Prostate gland (tissue), 2 donors: ENCODE data around the gene OSBPL3. TPM values are rescaled to one million over a fixed set of nuclear protein-coding genes. Genes with fewer than 3 reads are reported as not detected.

Experiments used
- DNase-seq: peaks from one replicate; pipeline ENCODE4 v3.0.0-alpha.2; 2019; ENCODE audit warnings: low spot score
- H3K27ac ChIP-seq, 2 donors: fragments of 200-600 bp; sonication (generic); 2 replicates each; pipeline ENCODE4 v1.5.1; 2017 to 2019
- H3K27me3 ChIP-seq: fragments of 200-600 bp; sonication (generic); replicated peaks from 2 replicates; pipeline ENCODE4 v1.5.1; 2019; ENCODE audit not compliant: insufficient read depth
- H3K36me3 ChIP-seq, 2 donors: fragments of 200-600 bp; sonication (generic); 1 replicate in 1 of 2; 2 replicates in 1 of 2; pipeline versions ENCODE4 v1.5.1 to v1.8.1; 2017 to 2019
- H3K4me1 ChIP-seq: fragments of 200-600 bp; sonication (generic); replicated peaks from 2 replicates; pipeline ENCODE4 v1.5.1; 2019
- H3K4me3 ChIP-seq, 2 donors: fragments of 200-600 bp; sonication (generic); 2 replicates each; pipeline ENCODE4 v1.5.1; 2017 to 2019
- H3K9me3 ChIP-seq: fragments of 200-600 bp; sonication (generic); 2 replicates; pipeline ENCODE4 v1.5.1; 2017
- POLR2A ChIP-seq: fragments of 450-650 bp; IDR thresholded peaks from one replicate; pipeline ENCODE4 v1.6.1; 2016; ENCODE audit warnings: antibody characterized with exemption, mild to moderate bottlenecking
- POLR2AphosphoS5 ChIP-seq: sonication (generic); formaldehyde crosslinking; IDR thresholded peaks from one replicate; pipeline ENCODE4 v1.6.1; 2017; ENCODE audit warnings: antibody characterized with exemption
- WGBS: methylation state at CpG from one replicate; pipeline ENCODE4 v1.1.5; 2018; 5-methylcytosine and 5-hydroxymethylcytosine counted together
- intact Hi-C: fragments of 100-400 bp; cut with DNase I; formaldehyde crosslinking; loops from one replicate; pipeline ENCODE4 v1.14.2; 2022
- total RNA-seq, 2 donors: library from RNA; depleted of rRNA; stranded (reverse); fragments of >200 nt; gene quantifications; one replicate each; pipeline ENCODE4 v1.1.0, GENCODE V29; 2016
- TF ChIP-seq, protein P1 (sequence below), 4 experiments: fragments of 200-600 bp in 2 of 4; fragments of 450-650 bp in 2 of 4; sonication (generic) in 2 of 4; IDR thresholded peaks; 1 replicate in 3 of 4; 2 replicates in 1 of 4; pipeline ENCODE4 v1.5.1; 2016 to 2019; ENCODE audit warnings: antibody characterized with exemption in 4 of 4, mild to moderate bottlenecking in 2 of 4, moderate library complexity in 2 of 4

Gene OSBPL3
- total RNA-seq, 2 donors from 2014 or later, result 3.1 to 6.3 TPM

- no peak for TF ChIP-seq POLR2AphosphoS5
- no peak for TF ChIP-seq POLR2A
- TF ChIP-seq, protein P1, sequence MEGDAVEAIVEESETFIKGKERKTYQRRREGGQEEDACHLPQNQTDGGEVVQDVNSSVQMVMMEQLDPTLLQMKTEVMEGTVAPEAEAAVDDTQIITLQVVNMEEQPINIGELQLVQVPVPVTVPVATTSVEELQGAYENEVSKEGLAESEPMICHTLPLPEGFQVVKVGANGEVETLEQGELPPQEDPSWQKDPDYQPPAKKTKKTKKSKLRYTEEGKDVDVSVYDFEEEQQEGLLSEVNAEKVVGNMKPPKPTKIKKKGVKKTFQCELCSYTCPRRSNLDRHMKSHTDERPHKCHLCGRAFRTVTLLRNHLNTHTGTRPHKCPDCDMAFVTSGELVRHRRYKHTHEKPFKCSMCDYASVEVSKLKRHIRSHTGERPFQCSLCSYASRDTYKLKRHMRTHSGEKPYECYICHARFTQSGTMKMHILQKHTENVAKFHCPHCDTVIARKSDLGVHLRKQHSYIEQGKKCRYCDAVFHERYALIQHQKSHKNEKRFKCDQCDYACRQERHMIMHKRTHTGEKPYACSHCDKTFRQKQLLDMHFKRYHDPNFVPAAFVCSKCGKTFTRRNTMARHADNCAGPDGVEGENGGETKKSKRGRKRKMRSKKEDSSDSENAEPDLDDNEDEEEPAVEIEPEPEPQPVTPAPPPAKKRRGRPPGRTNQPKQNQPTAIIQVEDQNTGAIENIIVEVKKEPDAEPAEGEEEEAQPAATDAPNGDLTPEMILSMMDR (IDR thresholded peaks at IDR 0.05), result no peak
- no peaks in the 10 kb centered on the region for H3K36me3 ChIP-seq
- no peaks in the 10 kb centered on the region for H3K9me3 ChIP-seq
- no peaks in the 10 kb centered on the region for H3K4me1 ChIP-seq
- H3K4me3 ChIP-seq, result no peak overlapping the region
- no peaks in the 10 kb centered on the region for H3K27me3 ChIP-seq
- 75% methylated on average over 2 of the region's 2 CpGs for WGBS
- no peak overlapping the region for H3K27ac ChIP-seq
- no peak for DNase-seq
- intact Hi-C loops, result no loop called here
These were observed 110.4 kb downstream of the OSBPL3 start for GRCh38 chr7:24869572-24869971.

DNA sequence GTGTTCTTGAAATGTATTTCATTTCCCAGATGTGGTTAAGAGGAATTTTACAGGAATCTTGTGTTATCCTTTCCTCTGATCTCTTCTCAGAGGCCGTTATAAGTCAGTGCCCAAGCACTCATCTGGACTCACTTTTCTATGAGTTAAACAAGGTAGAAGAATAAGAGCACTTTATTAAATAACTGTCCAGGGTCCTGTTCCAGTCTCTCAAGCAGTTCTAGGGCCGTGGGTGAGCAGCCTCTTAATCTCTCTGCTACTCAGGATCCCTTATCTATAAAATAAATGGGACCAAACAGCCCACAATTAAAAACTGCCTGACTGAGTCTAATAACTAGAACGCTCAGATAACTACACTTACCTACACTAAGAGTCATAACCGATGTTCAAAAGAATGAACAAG lies 111.2 kb downstream of the OSBPL3 start:
- H3K9me3 ChIP-seq, result no peaks in the 10 kb centered on the region
- WGBS, result 45% methylated on average over 4 of the region's 4 CpGs
- H3K27ac ChIP-seq, result no peak overlapping the region
- no peak for TF ChIP-seq POLR2AphosphoS5
- no peak for TF ChIP-seq POLR2A
- TF ChIP-seq, protein P1 (IDR thresholded peaks at IDR 0.05), result no peak
- H3K4me1 ChIP-seq, result no peaks in the 10 kb centered on the region
- no peak for DNase-seq
- intact Hi-C loops, result no loop called here
- H3K27me3 ChIP-seq, result no peaks in the 10 kb centered on the region
- H3K36me3 ChIP-seq, result no peaks in the 10 kb centered on the region
- H3K4me3 ChIP-seq, result no peak overlapping the region

DNA sequence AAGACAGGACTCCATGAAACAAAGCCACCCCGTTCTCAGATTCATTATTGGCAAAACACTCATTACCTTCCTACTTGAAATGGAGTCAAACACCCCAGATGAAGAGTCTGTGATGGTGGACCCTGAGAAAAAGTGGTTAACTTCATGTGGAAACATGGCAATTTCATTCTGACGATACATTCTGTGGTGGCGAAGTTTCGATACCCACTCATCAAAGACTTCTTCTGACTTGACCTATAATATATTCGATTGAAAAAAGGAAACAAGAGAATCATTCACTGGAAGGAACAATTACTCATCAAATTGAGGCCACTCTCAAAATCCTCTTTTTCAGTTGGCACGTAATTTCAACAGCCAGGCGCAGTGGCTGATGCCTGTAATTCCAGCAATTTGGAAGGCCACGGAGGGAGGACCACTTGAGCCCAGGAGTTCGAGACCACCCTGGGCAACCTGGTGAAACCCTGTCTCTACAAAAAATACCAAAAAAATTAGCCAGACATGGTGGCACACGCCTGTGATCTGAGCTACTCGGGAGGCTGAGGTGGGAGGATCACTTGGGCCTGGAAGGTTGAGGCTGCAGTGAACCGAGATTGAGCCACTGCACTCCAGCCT lies 113.9 kb downstream of the OSBPL3 start:
- no peak overlapping the region for H3K4me3 ChIP-seq
- no peaks in the 10 kb centered on the region for H3K27me3 ChIP-seq
- no peak overlapping the region for H3K27ac ChIP-seq
- WGBS, result 89% methylated on average over 12 of the region's 12 CpGs
- H3K4me1 ChIP-seq, result no peaks in the 10 kb centered on the region
- no peaks in the 10 kb centered on the region for H3K9me3 ChIP-seq
- no peaks in the 10 kb centered on the region for H3K36me3 ChIP-seq
- intact Hi-C loops, result no loop called here
- no peak for DNase-seq
- TF ChIP-seq, protein P1 (IDR thresholded peaks at IDR 0.05), result no peak
- TF ChIP-seq POLR2AphosphoS5 (no peak), POLR2A (no peak)

- WGBS, result 87% methylated on average over 6 of the region's 6 CpGs
- Histone ChIP-seq H3K4me1 (no peaks in the 10 kb centered on the region), H3K9me3 (no peaks in the 10 kb centered on the region), H3K4me3 (no peak overlapping the region), H3K27me3 (no peaks in the 10 kb centered on the region), H3K36me3 (no peaks in the 10 kb centered on the region), H3K27ac (no peak overlapping the region)
- DNase-seq, result no peak
- no peak for TF ChIP-seq POLR2AphosphoS5
- TF ChIP-seq, protein P1 (IDR thresholded peaks at IDR 0.05), result no peak
- TF ChIP-seq POLR2A, result no peak
- intact Hi-C loops, result no loop called here
These were observed 115.7 kb downstream of the OSBPL3 start for GRCh38 chr7:24864214-24864817.

DNA sequence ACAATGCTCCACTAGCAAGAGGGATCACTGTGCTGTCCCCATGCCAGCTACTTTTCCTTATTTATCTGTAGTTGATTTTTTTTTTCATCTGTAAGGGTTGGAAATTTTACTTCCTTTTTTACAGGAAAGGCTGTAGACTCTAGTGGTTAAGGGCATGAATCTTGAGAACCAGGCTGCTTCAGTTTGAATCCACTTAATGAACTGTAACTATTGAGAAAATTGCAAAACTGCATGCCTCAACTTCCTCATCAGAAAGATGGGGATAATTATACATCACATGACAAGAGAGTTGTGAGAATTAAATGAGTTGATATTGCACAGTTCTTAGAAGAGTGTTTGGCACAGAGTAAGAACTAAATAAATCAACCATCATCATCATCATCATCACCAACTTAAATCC lies 116.4 kb downstream of the OSBPL3 start:
- TF ChIP-seq POLR2AphosphoS5 (no peak), POLR2A (no peak)
- TF ChIP-seq, protein P1 (IDR thresholded peaks at IDR 0.05), result no peak
- intact Hi-C loops, result no loop called here
- no peak for DNase-seq

More for the DNA sequence above, 116.4 kb downstream of the OSBPL3 start:
- Histone ChIP-seq H3K27me3 (no peaks in the 10 kb centered on the region), H3K4me1 (no peaks in the 10 kb centered on the region), H3K4me3 (no peak overlapping the region), H3K27ac (no peak overlapping the region), H3K9me3 (no peaks in the 10 kb centered on the region), H3K36me3 (no peaks in the 10 kb centered on the region)
